AG10803 (cell line): ENCODE measurements around the gene BTAF1.
A peak's percentile ranks its signal among the peaks of the same experiment; 100 is the strongest.

ENCODE experiments used
- DNase-seq: peaks from one replicate; pipeline ENCODE4 v3.0.0; 2010; ENCODE audit warnings: low read depth
- H3K4me3 ChIP-seq: 2 replicates; pipeline ENCODE4 v1.5.1; 2011; ENCODE audit warnings: mild to moderate bottlenecking, low read length, control low read depth
- CTCF ChIP-seq: conservative IDR thresholded peaks from 2 replicates; pipeline ENCODE4 v1.5.1; 2011; ENCODE audit warnings: mild to moderate bottlenecking, low read length, control low read depth, inconsistent platforms

The BTAF1 gene

GRCh38 chr10:91923371-91924211 lies at the start of gene BTAF1:
TSS of gene BTAF1 (plus strand) at chr10:91923770. CDS start at chr10:91924077, 307 bp downstream.
- DNase-seq = peak; percentile 90
- no peak for TF ChIP-seq CTCF

GRCh38 chr10:91875156-91875555 lies 48.4 kb upstream of the BTAF1 start:
- no peak overlapping the region for H3K4me3 ChIP-seq
- no peak for DNase-seq
- no peak for TF ChIP-seq CTCF

More at GRCh38 chr10:91923371-91924211, at the start of gene BTAF1:
- peak within 1 kb of the TSS; percentile 84 for H3K4me3 ChIP-seq

GRCh38 chr10:91875779-91876178 lies 47.8 kb upstream of the BTAF1 start:
- H3K4me3 ChIP-seq = no peak overlapping the region
- TF ChIP-seq CTCF = no peak
- DNase-seq = no peak

- TF ChIP-seq CTCF = no peak
- no peak for DNase-seq
- H3K4me3 ChIP-seq = no peak overlapping the region
Observed at GRCh38 chr10:91879515-91880170, 43.9 kb upstream of the BTAF1 start.

GRCh38 chr10:91880310-91880709 lies 43.3 kb upstream of the BTAF1 start:
- no peak for TF ChIP-seq CTCF
- no peak overlapping the region for H3K4me3 ChIP-seq
- no peak for DNase-seq

- peak; percentile 61 for DNase-seq
- TF ChIP-seq CTCF = no peak
- peak overlapping the region; percentile 33 for H3K4me3 ChIP-seq
Observed at GRCh38 chr10:91883549-91884444, 39.8 kb upstream of the BTAF1 start.
